GM18873 (cell line): ENCODE results near the gene ATP6V0A4.
"Not testable (repeated sequence)": the region's sequence is repeated elsewhere in the genome, so short reads cannot be mapped to it uniquely, and the experiment has no call there.

Experiments used
- ATAC-seq: cut with Tn5 transposase; IDR thresholded peaks from one replicate; pipeline ENCODE4 v1.9.1; 2021; ENCODE audit warnings: mild to moderate bottlenecking, moderate library complexity, moderate number of reproducible peaks; ENCODE audit not compliant: unreplicated experiment, low FRiP score

ATP6V0A4 gene

DNA sequence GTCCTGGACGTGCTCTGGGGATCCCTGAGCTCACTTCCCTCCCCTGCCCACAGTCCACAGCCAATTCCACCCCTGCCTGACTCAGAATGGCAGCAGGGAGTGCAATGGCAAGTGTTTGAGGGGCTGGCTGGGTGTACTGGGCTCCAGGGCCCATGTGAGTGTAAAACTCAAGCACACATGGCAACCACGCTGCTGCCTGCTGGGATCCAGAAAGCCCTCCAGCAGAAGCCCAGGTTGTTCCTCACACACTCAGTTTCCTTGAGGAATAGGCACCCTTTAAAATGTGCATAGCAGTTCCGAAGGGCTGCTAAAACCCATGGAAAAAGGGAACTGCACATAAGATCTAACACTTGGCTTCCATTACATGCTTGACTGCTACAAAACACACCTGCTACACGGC is 11.3 kb upstream of the ATP6V0A4 start:
- ATAC-seq = no peak

DNA sequence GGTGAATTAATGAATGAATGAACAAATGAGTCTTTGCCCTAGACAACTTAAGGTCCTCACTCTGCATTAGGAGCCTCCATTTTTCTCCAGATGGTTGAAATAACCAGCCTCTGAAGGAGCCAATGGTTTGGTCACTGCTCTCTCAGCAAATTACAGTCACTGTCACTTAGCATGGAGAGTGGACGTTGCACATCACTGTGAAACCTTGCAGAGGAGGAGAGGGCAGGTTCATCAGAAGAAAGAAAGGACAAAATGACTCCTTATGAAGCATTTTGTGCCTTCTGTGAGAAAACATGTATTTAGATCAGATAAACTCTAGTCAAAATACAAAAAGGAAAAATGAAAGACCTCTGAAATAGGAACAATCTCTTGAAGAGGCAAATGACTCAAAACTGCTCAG is 6.6 kb upstream of the ATP6V0A4 start:
- ATAC-seq = no peak

DNA sequence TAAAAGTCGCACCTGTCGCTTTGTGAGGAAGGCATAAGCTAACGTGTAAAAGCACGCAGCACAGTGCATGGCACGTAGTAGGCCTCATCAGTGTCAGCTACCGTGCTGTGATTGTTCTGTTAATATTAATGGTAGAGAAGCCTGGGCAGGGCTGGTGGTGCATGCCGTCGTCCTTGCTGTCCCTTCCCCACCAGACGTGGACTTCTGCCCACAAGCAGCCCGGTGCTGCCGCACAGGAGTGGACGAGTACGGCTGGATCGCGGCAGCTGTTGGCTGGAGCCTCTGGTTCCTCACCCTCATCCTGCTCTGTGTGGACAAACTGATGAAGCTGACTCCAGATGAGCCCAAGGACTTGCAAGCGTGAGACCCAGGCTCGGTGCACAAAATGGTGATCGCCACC is 4.7 kb upstream of the ATP6V0A4 start:
- no peak for ATAC-seq

DNA sequence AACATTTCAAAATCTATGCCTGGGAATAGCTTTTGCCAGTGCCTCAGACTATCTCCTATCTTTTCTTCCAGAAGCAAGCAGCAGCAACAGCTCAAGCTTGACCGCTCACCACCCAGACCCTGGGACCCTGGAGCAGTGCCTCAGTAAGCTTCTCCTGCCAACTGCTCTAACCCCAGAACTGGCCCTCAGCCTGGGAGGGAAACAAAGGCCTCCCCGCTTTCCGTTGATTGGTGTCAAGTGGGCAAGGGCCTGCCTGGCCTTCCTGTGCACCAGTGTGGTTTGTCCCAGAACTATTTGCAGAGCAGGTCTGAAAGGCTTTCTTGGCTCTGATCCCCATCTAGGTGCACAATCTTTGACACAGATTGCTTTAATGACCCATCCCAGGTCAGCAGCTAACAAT is 3.3 kb upstream of the ATP6V0A4 start:
- ATAC-seq = no peak

DNA sequence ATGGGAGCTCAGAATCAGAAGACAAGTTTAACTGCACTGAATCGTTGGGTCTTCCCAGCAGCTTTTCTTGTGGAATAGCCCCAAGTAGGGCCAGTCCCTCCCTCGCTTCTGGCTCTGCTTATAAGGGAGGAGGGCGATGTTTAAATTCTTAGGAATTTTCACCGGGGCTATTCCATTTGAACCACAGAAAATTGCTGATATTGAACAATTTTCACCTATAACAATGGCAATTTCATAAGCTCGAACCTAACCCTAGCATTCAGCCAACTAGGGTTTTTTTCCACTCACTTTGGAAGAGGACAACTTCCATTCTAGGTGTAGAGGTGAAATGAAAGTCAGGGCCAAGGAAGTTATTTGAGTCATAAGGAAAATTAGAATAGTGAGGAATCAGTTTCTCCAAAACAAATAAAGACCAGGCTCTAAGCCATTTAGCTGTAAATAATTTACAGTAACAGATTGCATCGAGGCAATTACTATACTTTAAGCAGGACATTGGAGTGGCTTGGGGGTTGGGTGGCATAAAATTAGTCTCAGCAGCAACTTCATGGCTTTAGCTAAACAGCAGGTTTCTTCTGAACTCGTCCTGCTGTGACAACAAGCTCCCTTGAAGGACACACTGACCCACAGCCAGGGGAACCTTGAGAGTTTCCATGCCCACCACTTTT is 1.5 kb upstream of the ATP6V0A4 start:
- no peak for ATAC-seq

DNA sequence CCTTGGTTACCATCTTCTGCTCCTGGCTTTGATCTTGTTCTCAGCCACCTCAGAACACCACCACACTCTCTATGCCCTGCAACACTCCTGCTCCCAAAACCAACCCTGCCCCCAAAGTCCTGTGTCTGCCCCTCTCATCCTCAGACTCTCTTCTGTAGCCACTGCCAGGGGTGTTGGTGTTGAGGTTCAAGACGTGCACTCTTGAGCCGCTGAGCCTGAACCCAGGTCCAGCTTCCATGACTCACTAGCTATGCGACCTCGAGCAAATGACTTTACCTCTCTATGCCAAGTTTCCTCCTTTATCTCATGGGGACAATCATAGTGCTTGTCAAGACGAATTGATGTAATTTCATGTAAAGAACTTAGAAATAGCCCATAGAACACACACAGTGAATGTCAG is 840 bp upstream of the ATP6V0A4 start:
- no peak for ATAC-seq

DNA sequence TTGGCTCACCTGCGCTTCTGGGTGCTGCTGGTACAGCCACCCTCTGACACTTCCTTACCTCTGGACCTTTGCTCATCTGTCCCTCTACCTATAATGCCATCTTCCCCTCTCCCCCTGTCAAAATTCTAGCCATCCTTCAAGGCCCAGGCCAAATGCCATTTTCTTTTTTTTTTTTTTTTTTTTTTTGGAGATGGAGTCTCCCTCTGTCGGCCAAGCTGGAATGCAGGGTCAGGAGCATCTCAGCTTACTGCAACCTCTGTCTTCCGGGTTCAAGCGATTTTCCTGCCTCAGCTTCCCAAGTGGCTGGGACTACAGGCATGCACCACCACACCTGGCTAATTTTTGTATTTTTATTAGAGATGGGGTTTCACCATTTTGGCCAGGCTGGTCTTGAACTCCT is 950 bp downstream of the ATP6V0A4 start:
- not testable (repeated sequence) for ATAC-seq

DNA sequence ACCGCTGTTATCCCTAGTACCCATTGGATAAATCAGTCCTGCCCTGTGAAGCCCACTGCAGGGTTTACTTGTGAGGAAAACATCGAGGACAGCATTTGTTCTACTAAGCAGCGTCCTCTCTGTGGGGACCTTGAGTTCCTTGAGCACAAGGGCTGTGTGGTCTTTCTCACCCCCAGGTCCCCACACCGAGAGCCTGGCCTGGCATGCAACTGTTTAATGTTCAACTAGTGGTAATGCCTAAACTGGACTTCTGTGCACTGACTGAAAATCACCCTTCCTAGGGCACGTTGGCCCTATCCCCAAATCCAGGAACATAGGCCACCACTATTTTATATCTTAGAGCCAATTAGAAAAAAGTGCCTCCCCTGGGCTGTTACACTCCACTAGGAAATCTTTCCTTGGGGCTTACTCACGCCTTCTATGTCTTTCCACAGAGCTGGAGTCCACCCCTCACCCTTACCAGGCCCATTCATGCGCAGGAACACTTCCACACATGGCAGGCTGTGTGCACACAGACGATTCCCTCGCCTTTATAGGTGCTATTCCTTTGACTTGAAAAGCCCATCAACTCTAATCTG is 1.9 kb downstream of the ATP6V0A4 start:
- ATAC-seq = no peak

DNA sequence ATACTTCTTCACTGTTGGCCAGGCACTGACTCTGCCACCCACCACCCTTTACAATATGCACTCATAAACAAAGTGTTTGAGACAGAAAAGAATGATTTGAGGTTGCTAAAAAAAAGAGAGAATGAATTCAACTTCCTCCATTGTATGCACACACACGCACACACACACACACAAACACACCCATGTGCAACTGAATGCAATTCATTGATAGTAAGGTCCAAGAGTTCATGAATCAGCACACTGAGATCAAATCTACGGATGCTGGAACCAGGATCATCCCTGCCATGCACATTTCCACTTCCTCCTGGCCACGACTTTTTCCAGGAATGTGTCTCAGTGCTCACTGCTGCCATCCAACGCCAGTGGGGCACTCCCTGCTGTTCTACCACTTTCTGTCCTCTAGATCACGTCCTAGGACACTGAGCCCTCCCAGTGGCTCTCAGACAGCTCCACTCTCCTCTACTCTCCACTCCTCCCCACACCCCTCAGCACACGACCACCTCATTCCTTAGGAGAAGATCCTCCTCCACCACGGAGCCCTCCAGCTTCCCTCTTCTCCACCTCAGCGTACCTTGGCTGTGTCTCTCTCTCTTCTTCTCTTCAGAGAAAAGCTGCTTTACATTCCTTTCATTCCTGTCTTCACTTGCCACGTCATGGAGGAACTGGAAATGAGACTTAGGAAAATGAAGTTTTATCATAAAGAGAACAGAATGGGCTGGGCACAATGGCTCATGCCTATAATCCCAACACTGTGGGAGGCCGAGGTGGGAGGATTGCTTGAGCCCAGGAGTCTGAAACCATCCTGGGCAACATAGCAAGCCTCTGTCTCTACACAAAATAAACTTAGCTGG is 12.2 kb downstream of the ATP6V0A4 start:
- no peak for ATAC-seq

DNA sequence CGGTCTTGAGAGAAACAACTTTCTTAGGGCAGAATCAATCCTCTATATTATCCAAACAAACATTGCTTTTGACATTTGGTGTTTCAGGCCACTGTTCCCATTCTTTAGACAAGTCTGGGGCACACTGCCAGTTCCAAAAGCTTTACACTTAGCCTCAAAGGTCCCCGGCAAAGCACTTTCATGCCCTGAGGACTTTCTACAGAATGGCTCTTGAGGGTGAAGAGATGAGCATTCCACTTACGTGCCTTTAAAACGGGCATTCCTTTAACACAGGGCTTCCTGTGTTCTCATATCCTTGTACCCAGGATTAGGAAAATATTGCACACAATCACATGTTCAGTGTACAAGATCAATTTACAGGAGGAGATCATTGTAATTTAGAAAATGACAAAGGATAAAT is 13.3 kb downstream of the ATP6V0A4 start:
- no peak for ATAC-seq

DNA sequence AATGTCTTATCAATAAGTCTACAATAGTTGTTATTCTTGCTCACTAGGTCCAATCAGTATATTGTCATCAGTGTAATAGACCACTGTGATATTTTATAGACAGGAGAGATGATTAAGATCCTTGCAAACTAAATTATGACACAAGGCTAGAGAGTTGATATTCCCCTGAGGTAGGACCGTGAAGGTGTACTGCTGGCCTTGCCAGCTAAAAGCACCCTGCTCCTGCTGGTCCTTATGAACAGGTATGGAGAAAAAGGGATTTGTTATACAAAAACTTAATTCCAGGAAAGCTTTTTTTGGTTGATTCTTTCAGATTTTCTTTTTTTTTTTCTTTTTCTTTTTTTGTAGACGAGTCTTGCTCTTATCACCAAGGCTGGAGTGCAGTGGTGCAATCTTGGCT is 17.0 kb downstream of the ATP6V0A4 start:
- ATAC-seq = no peak

DNA sequence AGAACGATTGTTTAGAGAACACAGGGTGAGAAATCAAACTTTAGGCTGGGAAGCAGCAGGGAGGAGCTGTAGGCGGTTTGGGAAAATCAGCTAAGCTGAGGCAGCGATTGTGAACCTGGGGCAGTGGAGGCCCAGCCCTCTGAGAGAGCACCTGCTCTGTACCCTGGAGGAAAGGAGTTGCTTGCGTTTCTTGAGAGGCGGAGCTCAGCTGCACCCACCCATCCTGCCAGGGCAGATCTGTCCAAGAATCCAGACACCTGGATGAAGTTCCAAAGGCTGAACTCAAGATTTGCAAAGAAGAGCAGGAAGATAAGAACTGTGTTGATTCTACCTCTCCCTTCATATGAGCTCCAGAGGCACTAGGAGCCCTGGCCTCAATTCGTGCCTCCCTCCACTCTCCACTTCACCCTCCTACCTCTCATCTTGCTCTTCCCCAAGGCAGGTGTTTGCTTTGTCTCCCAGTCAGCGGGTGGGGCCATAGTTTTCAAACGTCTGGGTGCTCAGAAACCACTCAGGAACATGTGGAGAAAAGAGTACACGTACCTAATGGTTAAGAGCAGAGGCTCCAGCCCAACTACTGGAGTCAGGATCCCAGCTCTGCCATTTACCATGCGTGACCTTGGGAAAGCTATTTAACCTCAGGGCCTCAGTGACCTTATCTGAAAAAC is 21.7 kb downstream of the ATP6V0A4 start:
- no peak for ATAC-seq

DNA sequence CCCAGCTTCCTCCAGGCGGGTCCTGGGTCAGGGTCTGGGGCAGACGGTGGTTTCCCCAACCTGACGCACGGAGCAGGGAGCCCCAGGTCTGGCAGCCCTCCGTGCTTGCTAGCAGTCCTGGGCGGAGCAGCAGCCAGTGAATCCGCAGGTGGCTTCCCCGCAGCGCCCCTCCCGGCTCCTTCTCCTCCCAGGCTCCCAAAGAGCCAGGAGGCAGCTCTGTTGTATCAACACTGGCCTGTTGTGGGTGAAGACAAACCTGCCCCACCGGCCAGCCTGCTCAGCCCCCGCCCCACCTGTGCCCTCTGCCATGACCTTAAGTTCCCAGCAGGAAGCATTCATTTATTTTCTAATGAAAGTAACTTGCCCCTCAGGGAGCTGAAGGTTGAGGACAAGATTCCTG is 24.2 kb downstream of the ATP6V0A4 start:
- no peak for ATAC-seq

DNA sequence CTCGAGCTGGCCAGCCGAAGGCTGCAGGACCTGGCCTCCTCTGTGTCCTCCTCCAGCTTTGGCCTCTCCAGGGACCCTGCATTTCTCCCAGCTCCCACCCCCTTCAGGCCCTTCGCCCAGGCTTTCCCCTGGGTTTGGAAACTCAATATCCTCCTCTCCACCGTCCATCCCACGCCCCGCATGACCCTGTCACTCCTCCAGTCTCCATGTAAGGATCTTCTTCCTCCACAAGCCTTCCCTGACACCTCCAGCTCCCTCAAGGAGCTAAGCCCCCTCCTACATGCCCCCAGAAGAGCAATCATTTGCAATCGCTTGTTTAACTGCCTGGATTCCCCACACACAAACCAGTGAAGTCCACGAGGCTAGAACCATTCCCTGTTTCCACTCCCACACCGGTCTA is 24.8 kb downstream of the ATP6V0A4 start:
- no peak for ATAC-seq

DNA sequence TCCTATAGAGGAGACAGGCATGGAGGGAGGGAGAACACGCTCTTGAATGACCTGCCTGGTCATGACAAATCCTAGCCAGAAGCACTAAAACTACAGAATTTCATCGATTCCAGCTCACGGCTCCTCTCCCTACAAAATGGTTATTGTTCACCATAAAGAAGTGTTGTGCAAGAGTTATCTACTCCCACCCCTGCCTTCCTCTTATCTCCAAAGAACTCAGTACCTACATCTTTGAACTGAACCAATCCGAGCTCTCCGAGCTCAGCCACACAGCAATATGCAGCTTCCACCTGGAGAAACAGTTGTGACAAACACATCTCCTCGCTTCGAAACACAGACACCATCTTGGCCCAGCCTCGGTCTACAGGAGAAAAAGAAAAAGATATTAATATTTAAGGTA is 27.1 kb downstream of the ATP6V0A4 start:
- no peak for ATAC-seq

DNA sequence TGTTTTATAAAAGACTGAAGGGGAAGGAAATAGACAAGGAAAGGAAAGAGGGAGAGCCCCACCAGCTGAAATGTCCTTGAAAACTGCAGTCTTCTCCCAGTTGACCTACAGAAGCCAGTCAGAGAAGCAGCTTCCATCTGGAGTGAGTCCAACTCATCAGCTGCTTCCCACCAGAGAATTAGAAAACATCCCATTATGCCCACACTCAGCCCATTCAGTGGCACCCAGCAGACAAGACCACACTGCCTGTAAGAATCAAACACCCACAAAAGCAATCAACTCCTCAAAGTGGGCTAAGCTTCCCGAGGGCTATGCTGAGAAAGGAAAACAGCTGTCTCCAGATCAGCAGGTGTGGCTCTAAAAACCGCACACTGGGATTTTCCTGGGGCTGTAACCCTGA is 29.8 kb downstream of the ATP6V0A4 start:
- no peak for ATAC-seq

DNA sequence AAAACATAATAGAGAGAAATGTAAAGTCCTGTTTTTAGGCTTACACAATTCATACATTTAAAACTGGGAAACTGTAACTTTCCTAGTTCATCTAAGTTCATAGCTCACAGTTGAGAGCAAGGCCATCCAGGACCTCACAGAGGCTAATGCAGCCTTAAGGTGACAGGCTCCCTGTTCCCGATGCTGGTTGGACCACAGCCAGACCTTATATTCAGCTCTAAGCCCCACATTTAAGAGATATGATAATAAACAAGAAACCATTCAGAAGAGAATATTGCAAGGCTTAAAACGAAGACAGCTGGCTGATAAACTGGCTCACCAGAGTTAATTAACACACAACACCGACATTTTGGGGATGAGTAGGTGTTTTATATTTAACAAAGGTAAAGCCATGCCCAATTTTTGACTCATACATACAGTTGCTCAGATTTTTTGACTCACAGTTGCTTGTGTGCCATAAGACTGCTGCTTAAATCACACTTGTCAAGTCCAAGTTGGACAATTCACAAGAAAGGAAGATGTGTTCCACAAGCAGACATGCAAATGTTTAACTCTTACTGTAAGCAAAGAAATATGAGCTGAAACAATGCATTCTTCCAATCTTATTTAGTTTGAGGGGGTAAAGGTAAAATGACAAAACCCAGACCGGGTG is 41.3 kb downstream of the ATP6V0A4 start:
- ATAC-seq = no peak

DNA sequence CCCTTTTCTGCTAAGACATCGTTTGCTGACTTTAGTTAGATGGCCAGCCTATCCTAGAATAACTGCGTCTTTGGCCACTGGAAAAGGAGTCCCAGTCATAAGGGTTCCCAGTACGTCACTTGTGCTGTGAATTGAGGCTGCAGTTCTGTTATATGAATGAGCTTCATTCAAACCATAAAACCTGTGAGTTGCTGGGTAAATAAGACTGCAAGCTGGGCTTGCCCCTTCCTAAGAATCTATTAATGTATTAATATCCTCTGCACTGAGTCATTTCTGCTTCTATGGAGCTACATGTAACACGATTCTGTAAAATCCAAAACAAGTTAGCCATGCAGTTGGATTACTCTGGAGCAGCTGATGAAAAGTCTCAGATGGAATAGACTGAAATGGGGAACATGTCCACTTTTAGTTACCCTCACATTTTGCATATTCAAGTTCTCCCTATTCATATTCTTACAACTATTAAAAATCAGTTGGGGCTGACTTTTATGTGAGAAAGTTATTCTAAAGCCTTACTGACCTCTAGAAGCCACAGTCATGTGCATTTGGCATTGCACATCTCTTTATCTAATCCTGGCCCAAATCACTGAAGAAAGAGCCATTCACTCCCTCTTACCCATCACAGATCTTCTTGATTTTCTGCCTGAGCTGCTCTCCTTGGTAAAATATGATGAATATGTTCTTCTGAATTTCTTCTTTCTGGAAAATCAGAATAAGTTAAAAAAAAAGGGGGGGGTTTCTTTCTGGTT is 42.0 kb downstream of the ATP6V0A4 start:
- ATAC-seq = no peak

DNA sequence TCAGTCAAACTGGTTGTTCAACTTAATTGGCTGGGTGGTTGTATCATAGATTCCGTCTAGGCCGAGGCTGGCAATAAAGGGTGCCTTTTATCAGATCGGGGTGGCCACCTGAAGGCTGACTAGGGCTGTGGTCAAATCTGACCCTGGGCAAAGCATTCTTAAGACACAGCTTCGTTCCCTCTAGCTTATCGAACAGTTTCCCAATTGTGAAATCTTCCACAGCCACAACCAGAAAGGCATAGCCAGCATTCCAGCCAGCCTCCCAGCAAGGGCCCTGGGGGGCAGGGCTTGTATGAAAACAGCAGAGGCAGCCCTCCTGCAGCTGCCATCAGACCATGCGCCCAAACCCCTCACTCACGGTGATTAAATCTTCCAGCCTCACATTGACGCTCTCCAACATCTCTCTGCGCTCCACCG is 42.7 kb downstream of the ATP6V0A4 start:
- ATAC-seq = no peak

DNA sequence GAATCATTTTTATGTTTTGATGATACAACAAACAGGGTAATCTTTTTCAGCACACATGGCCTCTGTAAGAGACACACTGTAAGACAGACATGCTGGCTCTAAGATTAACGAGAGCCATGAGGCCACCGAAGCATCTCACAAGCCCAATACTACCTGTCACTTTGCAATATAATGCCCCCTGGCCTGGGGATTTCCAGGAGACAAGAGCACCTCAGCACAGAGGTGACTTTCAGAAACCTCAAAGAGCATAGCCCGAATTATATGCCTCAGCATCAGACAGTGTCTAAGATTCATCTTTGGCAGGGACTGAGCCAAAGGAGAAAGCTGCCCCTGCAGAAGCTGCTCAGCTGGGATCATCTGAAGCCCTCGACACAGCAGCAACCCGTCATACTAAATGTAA is 44.4 kb downstream of the ATP6V0A4 start:
- ATAC-seq = no peak
